IPS-11a (cell line): ENCODE data around the gene COL2A1.

Experiments used
- H3K4me3 ChIP-seq: one replicate; pipeline ENCODE4 v1.5.1; 2013; ENCODE audit warnings: low read depth, low read length, control low read depth

Gene COL2A1

DNA sequence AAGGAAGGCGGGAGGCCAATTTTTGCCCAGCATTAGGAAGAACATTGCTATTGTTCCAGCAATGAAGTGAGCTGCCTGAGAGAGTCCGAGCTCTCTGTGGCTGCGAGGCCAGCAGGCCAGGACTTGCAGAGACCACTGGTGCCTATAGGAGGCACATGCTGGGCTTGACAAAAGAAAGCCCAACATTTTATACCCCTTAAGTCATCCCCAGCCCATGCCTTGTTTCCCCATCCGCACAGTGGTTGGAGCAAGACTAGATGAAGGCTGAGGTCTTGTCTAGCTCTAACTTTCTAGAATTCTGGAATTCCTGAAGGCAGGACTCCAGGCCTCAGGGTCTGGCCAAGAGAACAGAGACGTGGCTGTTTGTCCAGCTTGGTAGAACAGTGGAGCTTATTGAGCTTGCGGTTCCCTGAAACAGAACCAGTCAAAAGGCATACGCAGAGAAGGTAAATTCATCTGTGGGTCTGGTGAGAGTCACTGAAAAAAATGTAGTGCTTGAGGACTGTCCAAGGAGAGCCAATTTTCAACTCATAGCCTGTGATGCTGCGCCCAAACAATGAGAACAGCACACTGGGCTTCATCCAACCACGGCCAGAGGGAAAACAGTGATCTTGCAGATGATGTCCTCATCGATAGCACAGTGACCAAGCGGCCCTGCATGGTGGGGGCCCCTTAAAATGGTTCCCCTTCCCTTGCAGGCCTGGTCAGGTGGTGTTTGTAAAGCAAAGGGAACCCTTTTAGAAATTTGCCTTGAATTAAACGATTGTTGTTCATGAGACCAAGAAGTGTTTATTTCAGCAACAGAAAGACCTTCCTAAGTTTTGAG is 27.1 kb upstream of the COL2A1 start:
- H3K4me3 ChIP-seq, result no peak overlapping the region

DNA sequence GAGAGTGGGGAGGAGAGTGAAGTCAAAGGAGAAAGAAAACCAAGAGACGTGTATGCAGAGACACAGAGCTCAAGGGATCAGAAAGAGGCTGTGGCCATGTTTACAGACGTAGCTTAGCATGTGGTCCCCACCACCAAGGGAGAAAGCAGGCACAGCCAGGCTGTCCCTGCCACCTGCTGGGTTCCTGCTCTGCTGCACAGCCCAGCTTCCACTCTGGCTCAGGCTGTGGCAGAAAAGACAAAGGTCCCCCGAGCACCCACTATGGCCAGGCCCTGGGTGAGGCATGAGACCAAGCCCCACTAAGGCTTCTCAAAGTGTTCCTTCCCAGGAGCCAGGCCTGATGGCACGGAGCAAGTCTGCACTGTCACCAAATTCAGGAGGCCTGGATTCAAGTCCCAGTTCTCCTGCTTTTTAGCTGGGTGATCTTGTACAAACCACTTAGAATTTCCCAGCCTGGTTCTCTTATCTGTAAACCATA is 25.9 kb upstream of the COL2A1 start:
- H3K4me3 ChIP-seq, result no peak overlapping the region

DNA sequence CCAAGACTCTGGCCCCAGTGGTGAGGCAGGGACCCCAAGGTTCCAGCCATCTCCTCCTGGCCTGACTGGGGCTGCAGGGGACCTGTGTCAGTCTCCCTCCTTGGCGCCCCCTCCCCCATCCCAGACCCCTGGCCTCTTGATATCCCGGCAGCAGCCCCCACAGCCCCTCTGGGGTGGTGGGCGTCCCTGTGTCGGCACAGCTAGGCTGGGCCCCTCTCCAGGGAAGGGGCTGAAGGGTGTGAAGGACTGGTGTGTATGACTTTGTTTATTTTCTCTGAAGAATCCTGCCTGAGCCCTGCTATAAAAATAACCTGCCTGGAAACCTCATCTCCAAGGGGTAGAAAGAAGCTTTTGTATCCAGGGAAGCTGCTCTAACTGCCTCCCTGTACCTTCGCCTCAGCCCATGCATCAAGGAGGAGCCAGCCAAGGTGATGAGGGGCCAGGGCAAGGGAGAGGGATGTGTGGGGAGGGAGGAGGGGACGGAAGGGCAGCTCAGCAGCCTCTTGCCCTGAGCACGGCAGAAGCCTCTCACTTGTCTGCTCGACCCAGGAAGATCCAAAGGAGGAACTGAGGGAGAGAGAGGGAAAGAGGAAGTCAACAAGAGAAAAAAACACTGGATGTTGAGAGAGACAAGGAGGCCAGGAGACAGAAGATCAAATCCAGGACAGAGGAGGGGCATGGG is 25.4 kb upstream of the COL2A1 start:
- H3K4me3 ChIP-seq, result no peak overlapping the region

DNA sequence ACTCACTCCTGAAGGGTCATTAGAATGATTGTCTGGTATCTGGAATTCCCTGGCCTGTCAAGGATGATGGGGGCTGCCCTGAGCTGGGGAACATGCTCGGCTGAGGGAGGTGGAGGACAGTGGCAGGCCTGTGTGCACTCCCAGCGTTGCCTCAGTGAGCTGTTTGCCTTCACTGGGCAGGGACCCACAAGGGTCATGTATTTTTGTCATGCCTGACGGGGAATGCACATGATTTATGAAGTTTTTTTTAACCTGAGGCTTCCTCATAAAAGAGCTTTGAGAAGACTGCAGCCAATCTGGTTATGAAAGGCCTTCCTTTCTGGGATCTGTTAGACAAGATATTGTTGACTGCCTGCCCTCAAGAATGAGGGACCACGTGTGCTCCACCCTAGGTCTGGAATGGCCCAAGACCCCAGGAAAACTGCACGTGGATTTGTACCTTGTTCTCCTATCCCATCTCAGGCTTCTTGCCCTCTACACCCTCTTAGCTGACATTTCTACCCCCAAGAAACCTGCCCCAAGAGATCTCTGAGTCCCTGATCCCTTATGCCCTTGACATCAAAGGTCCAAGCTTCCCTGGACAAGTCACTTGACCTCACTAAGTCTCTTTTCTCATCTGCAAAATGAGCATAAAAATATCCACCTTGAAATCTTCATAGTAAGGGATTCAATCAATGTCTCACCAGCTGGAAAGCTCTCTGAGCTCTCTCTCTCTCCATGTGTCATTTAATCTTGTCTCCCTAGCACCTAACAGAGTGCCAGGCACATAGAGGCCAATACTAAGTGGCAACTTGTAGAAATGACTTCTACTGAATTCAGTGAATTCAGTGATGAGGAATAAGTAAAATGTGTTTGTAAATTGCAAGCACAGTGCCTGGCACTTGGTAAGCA is 24.5 kb upstream of the COL2A1 start:
- H3K4me3 ChIP-seq, result no peak overlapping the region

DNA sequence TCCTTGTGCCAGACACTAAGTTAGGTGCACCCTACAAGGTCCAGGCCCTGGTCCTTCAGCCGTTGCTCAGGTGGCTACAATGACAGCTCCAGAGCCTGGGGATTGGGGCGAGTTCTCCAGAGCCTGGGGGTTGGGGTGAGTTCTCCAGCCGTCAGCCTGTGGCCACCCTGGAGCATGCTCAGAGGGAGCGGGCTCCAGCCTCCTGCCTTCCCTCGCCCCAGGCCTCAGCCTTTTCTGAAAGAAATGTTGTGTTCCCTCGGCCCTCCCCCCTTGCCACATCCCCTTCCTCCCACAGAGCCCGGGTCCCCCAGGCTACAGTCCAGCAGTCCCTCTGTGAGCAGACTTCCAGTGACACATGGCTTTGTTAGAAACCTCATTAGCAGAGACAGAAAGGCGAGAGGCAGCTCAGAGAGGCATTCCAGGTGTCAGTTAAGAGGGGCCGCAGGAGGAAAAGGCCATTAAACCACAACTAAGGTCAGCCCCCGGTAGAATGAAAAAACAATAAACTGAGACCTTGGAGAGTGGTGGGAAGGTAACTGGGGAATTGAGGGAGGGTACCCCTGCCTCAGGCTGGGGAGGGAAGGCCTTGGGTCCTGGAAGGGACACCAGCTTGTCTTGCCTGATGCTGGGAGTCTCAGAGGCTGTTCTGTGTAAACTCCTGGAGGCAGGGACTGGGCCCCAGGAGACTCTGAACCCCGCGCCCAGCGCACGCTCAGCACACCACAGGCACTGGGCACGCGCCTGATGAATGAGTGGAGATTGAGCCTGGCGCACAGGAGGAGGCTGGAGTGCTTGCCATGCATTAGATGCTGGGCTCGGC is 23.1 kb upstream of the COL2A1 start:
- no peak overlapping the region for H3K4me3 ChIP-seq

DNA sequence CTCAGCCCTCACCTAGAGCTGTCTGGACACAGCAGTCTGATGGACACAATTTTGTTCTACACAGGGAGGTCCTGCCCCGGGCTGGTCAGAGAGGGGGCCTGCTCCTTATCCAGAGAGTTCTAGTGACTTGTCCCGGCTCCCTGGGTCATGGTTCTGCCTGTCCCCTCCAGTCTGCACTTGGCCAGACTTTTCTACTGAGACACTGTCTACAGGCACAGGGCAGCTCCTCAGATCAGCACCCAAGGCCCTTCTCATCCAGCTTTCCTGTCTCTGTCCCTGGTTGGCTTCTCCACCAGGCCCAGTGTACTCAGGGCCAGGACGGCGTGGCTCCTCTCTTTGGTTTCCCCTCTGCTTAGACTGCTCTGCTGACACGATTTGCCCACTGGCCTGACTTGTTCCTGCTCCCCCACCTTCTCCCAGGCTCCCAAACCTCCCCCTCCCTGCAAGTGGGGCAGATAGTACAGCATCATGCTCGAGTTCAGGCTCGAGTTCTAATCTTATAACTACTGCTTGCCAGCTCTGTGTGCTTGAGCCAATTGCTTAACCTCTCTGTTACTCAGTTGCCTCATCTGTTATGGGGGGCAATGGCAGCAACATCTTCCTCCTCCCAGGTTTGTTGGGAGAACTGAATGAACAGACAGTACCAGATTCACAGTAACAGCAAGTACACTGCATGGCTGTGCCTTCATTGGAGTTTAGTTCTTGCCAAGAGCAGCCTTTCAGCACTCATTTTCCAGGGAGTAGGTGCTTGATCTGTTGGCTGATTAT is 22.0 kb upstream of the COL2A1 start:
- no peak overlapping the region for H3K4me3 ChIP-seq

DNA sequence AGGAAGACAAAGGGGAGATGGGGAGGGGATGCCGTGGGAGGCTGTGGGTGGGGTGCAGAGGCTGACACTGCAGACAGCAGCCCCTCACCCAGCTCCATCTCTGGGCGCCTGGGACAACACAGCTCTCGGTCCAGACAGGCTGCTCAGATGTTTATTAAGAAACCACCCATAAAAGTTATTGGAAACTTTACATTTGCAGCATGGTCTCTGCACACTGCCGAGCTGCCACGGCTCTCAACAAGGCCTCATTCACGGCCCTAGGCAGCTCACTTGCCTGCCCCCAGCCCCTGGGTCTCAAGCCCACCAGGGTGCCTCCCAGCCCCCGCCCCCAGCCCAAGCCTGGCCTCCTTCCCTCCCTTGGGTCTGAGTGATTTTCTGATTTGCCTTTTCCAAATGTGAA is 21.0 kb upstream of the COL2A1 start:
- no peak overlapping the region for H3K4me3 ChIP-seq

DNA sequence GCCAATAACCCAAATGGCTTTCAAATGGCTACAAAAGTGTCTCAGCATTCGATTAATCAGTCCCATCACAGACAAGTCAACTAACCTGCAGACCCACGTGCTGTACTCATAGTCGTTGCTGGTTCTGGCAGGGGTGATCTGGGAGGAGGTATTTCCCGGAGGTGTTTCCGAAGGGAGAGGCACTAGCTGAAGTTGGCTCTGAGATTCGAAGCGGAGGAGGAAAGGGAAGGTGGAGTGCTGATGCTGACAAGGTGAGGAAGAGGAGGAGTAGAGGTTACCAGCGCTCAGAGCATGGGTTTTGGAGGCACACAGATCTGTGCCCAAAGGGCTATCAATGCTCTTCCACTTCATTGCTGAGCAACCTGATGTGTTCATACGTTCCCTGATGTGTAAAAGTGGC is 20.5 kb upstream of the COL2A1 start:
- H3K4me3 ChIP-seq, result no peak overlapping the region

DNA sequence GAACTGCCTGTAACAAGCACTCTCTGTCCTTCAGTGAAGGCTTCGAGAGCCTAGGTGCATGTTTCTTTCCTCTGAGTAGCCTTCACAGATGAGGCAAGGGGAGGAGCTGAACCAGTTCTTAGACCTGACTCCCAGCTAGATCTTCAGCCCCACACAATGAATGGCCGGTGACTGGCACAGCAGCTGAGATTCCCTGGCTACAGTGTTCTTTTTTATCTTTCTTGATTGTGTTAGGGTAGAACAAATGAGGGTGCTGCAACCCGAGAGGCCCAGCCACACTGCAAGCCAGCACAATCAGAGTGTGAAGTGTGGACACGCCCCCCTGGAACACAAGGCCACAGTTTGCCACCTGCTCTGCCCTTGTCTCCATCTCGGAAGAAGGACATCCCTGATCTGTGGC is 19.1 kb upstream of the COL2A1 start:
- no peak overlapping the region for H3K4me3 ChIP-seq

DNA sequence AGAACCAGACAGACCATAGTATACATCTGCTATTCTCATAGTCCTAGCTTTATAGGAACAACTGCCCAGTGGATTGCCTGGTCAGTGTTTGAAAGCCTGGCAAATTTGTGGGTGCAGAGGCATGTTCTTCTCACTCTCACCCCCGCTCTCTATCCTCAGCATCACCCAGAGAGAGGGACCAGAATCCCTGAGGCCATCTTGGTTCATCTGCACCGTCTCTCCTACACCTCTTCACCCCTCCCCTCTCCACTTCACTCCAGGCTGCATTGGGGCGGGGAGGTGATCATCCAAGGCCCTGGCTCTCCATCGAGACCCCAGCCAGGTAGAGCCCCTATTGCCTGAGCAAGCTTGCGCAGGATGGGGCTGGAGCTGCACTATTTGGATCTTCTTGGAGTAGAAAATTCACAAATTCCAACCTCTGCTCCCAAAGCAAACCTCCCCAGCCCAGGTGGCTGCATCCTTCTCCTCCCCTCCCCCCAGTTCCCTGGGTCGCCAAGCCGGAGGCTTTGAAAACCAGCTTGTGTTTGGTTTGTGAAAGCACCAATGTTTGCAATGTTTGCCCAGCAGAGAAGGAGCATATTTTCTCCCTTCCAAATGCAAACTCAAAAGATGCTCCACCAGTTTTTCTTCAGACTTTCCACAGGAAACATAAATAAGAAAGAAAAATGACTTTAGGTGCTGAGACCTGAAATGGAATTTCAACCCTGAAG is 18.6 kb upstream of the COL2A1 start:
- no peak overlapping the region for H3K4me3 ChIP-seq

DNA sequence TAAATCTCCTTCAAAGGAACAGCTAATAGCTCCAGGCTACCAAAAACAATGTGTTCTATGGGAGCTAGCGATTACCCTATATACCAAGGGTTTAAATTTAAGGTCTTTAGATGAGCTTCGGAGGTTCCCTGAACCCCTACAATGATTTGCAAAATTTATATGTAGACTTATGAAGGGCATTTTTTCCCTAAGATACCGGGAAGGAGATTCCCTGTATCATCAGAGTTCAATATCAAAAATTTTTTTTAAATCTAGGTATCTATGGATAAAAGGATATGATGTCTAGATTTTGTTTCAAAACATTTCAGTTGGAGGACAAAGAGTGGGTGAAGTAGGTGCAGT is 17.9 kb upstream of the COL2A1 start:
- H3K4me3 ChIP-seq, result no peak overlapping the region

DNA sequence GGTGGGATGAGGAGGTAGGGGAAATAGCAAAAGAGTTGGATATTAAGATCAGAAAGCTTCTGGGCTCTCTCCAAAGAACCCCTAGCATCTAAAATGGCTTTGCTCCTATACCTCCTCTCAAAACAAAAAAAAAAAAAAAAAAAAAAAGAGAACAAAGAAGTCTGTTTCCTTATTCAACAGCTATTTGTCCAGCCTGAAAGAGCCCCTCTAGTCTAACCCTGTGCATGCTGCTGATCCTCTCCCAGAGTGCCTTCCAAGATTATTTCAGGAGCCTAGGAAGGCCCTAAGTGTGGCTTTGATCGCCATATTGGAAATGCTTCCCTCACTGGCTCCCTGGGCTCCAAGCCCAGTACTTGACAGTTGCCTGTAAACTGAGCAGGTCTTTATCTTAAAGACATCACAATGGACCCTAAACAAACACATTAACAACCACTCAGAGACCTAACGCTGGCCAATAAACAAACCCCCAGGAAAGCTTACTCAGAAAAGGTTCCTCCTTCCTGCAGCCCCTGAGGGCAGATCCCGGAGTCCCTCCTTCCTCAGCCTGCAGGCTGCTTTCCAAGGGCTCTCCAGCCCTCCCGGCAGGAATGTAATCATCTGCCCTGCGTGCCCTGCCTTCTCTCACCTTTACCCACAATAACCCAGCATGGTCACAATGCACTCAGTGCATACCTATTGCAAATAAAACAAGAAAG is 17.4 kb upstream of the COL2A1 start:
- no peak overlapping the region for H3K4me3 ChIP-seq

DNA sequence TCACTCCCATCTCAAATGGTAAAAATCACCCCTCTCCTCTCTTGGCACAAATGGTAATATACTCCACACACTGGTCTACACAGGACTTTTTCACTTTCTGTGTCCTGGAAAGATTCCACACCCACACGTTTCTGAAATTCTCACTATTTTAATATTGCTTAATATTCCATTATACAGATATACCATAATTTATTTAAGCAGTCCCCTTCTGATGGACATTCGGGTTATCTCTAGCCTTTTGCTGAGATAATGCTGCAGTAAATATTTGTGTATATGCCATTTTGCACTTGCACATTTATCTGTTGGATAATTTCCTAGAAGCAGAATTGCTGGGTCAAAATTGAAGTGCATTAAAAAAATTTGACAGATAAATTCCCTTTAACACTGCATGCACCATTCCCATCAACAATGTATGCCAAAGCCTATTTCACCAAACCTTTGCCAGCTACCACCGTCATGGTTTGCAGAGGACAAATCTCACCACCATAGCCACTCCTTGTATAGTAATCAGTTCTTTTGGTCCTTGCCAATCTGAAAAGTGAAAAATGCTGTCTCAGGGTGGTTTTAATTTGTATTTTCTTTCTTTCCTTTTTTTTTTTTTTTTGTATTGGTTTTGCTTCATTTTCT is 15.5 kb upstream of the COL2A1 start:
- H3K4me3 ChIP-seq, result no peak overlapping the region

DNA sequence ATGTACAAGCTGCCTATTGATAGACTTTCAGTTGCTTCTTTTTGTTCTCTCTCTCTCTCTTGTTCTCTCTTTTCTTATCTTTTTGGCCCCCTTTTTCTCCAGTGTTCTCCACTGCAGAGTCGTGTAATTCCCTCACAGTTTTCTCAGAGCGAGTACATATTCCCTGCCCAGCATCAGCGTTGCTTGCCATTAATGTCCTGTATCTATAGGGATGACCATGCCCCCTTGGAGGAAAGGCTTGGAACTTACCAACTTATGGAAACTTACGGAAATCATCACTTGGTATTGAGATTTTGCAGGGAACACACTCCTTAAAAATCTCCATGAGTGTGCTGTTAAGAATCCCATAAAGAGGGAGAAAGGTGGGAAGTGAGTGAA is 14.3 kb upstream of the COL2A1 start:
- H3K4me3 ChIP-seq, result no peak overlapping the region

DNA sequence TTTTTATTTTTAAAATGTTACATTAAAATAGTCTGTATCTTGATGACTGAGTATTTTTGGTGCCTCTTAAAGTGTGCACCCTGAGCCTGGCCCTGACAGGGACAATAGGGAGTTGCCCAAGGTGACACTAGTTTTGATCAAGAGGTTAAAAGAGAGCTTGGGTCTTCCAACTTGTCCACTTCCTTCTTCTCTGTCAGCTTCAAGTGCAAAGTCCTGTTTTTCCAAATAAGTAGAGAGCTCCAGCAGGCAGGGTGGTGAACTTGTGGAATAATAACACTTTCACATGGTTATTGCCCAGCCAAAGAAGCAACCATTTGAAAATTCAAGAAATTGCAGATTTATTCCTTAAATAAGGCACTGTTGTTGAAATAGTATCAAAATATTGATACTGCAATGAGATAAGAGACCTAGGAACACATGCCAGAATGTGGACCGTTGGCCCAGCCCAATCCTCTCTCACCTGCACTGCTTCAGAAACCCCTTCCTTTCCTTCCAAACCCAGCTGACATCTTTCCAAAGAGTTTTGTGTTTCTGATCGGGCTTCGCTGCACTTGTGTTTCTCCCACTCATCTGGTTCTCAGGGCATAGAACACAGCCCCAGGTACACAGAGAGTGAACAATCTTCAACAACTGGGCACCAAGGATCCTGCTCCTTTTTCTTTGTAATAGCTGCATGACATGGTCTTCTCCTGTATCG is 13.8 kb upstream of the COL2A1 start:
- no peak overlapping the region for H3K4me3 ChIP-seq

DNA sequence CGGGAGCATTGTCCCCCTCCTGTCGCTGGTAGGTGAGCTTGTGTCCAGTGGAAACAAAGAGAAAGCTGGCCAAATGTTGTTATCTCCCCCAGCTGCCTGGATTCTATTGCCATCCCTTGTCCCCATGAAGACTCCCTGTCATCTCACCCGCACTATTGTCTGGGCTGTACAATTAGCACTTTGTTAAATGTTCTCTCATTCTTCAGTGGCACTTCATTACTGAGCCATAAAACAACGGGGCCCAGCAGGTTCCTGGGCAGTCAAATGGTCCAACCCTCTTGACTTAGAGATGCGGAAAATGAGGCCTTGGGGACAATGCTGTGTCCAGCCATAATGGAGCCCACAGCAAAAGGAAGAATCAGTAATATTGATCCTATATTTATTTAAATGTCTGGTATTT is 13.2 kb upstream of the COL2A1 start:
- no peak overlapping the region for H3K4me3 ChIP-seq

DNA sequence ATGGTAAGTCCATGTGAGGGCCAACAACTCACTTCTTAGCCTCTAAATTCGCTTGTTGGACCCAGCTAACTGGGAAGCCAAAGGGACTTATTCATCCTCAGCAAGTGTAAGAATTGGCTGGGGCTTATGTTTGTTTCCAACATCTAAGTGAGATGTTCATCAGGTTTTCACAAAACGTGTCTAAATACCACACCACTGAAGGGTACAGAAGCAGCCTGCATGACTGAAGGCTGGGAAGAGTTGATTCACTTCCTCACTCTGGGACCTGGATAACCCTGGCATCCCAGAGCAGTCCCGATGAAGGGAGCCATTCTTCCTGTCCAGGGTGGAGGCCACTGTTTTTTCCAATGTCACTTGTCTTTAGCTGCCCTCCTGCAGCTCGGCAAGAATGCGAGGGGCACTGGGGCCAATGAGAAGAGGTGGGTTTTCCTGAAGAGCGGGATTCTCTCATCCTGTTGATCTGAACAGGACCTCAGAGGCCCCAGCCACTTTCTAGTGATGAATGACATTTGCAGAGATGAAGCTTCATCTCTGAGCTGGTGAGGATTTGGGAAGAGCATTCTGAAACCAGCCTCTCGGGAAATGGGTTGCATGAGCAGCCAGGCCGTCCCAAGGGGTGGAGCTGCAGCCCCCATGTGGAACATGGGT is 12.2 kb upstream of the COL2A1 start:
- no peak overlapping the region for H3K4me3 ChIP-seq
